ENCODE data around the gene RELT.
"Not testable (repeated sequence)": the region's sequence is repeated elsewhere in the genome, so short reads cannot be mapped to it uniquely, and the experiment has no call there.

The RELT gene

DNA sequence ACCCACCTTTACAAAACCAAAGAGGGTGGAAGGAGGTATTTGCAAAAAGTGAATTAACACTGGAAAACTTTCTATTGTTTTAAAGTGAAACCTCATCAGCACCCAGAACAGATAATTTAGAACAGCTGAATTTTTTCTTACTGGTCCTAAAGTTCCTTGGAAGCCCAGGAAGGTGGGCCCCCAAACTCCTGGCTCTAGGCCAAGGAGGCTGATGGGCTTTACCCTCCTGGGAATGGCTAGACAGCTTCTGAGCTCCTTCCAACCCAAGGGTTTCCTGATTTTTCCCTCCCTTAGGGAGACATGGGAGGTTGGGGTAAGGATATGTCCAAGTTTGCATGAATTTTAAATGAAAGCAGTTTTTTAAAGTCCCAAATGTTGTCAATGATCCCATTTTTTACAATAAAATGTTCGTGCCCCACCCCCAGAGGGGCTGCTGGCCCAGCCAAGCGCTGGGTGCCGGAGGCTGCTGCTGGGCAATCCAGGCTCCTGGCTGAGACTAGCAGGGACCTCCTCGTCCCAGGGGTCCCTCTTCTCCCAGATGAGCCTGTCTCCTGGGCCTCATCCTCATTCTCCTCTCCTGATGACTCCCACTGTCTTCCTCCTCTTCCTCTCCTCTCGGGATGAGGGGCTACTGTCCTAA is 28.4 kb downstream of the RELT start:
- DNase-seq: no peak

DNA sequence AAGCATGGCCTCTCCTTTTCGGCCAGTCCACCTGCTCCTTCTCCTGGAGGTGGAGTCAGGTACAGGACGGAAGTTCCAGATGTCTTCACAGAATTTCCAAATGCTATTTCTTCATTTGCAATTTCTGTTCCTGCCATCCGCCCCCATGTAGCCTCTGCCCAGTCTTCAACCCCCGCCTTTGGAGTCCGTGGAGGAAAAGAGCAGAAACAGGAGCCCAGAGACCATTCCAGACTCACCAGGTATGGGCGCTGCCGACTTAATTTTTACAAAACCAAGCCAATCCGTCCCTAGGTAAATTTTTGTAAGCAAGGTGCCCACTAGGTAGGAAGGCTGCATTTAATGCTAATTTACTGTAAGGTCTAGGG is 28.9 kb downstream of the RELT start:
- DNase-seq: no peak

GRCh38 chr11:73406131-73406530 is 29.9 kb downstream of the RELT start:
- DNase-seq: no peak

GRCh38 chr11:73406619-73407018 is 30.4 kb downstream of the RELT start:
- no peak for DNase-seq

- no peak for DNase-seq
Measured at GRCh38 chr11:73409431-73409830, 33.2 kb downstream of the RELT start.

GRCh38 chr11:73410627-73411026 is 34.4 kb downstream of the RELT start:
- DNase-seq: no peak

DNA sequence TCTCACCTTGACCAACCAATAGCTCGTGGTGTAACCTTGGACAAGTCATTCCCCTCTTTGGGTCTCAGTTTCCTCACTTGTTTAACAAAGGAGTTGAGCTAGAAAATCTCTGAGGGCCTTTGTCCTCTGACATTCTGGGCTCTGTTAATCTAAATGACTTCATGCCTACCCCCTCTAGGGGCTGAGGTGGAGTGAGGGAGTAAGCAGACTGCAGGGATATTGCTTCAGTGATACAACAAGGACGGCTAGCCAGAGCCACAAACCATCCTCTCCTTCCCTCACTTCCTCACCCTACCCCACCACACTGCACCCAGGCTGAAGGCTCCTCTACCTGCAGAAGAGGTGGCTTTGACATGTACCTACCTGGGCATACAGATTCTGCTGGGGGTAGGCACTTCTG is 34.8 kb downstream of the RELT start:
- DNase-seq: no peak

- no peak for DNase-seq
Measured at GRCh38 chr11:73412308-73412707, 36.1 kb downstream of the RELT start.

GRCh38 chr11:73413256-73413655 is 37.1 kb downstream of the RELT start:
- peak; percentile 90 to 95 for DNase-seq

- peak; percentile 89 to 97 for DNase-seq
Measured at GRCh38 chr11:73414977-73415651, 38.9 kb downstream of the RELT start.

GRCh38 chr11:73415854-73416615 is 39.8 kb downstream of the RELT start:
- no peak for DNase-seq

DNA sequence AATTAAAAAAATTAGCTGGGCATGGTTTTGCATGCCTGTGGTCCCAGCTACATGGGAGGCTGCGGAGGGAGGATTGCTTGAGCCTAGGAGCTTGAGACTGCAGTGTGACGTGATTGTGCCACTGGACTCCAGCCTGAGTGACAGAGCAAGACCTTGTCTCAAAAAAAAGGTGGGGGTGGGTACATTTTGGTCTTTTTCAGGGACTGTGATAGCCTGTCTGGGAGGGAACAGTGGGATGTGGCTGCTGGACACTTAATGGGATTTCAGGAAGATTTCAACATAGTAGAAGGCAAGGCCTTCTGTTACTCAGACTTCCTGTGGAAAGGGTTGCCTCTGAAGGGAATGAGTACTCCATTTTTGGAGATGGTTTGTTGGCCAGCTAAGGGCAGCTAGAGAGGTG is 40.6 kb downstream of the RELT start:
- DNase-seq: peak in 1 of 2 donors; percentile 41

DNA sequence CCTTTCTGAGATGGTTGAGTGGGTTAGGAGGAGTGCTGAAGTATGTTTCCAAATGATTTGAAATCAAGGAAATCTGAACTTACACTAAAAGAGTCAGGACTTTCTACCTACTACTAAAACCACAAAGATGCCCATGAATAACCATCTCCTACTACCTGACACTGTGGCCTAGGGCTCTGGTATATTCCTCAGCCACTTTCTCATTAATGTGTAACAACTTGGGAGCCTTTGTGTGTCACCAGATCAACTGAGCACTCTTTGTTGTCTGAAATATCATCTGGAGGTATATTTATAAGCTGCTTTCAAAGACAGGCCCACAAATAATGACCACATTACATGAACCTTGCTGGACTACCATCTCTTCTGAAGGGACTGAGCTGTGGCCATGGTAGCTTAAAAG is 43.9 kb downstream of the RELT start:
- no peak for DNase-seq

DNA sequence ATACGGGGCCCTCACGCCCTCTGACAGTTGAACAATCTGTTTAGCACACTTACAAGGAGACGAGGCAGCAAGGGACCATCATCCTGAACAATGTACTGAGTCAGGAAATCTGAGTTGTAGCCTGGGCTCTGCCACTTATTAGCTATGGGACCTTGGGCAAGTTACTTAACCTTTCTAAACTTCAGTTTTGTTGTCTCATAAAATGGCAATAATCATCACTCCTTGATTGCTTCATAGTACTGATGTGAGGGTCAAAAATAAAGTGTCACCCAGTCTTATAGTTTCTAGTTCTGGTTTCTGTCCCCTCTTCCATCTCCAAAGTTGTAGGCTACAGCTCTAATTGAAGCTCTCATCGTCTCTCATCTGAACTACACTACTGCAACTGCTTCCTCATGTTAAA is 46.7 kb downstream of the RELT start:
- DNase-seq: peak in 1 of 2 donors; percentile 32

DNA sequence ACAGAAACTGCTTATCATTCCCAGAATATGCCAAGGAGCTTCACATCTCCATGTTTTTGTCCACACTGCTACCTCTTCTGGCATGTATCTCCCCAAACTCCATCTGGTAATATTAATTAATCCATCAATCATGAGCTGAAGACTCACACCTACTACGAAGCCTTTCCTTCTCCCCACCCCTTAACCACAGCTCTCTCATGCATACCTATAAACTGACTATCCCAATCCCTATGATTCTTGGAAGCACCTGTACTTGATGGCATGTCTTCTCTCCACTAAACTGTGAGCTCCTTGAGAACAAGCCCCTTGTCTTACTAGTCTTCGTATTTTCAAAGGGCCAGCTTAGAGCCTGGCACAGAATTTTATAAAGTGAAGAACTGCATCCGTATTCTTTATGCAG is 47.3 kb downstream of the RELT start:
- no peak for DNase-seq

GRCh38 chr11:73425108-73425507 is 48.9 kb downstream of the RELT start:
- DNase-seq: peak; percentile 96 to 100

GRCh38 chr11:73426219-73426850 is 50.1 kb downstream of the RELT start:
- no peak for DNase-seq

- no peak for DNase-seq
Measured at GRCh38 chr11:73428227-73428626, 52.0 kb downstream of the RELT start.

GRCh38 chr11:73428699-73429098 is 52.5 kb downstream of the RELT start:
- DNase-seq: no peak

DNA sequence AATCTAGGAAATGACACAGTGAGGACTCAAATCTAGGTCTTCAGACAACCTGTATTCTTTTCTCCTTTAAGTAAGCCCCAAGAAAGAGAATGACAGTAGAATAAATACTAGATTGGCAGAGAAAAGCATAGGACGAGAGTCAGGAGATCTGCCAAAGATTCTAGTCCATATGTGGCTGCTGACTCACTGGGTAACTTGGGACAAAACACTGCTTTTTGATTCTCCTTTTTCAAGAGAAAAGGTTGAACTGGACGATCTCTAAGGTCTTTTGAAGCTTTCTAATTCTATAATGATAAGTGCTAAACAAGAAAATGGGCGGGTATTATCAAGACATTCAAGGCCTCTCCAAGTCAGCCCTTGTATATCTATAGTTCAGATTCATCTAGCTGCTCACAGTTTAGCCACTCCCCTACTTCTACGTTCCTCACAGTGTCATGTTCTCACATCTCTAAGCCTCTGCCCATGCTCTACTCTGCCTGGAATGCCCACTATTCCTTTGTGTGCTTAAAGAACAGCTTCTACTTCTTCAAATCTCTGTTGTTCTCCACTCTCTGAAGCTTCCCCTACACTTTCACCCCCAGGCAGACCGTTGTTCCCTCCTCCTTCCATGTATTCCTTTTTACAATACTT is 53.0 kb downstream of the RELT start:
- DNase-seq: peak; percentile 58 to 67

DNA sequence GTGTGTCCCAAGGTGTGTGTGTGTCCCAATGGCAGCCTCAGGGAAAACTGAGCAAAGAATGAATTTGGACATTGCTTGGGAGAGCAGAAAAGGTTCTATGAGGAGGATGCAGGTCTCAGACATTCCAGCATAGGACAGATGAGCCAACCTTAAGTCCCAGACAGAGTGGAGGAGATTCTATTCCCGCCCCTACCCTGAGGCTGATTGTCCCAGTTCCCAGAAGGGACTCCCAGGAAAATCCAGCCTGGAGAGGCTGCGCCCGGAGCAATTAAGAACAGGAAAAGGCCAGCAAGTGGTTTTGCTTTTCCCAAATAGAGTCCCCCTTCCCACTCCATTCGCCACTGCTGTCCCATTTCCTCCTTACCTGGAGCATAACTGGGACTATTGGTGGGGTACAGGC is 54.1 kb downstream of the RELT start:
- DNase-seq: no peak

DNA sequence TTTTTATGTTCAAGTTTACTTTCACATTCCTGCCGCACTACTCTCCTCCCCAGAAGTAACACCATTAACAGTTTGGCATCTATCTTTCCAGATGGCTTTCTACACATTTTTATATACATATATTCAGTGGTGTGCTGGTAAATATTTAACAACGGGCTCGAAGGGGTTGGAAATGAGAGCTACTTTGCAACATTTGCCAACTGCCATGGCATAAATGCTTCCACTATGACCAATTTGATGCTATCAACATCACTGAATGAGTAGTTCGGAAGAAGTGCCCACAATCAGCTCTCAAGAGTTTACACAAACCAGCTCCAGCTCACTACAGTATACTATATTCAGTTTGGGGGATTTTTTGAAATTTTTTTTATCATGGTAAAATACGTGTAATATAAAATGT is 55.2 kb downstream of the RELT start:
- DNase-seq: no peak

DNA sequence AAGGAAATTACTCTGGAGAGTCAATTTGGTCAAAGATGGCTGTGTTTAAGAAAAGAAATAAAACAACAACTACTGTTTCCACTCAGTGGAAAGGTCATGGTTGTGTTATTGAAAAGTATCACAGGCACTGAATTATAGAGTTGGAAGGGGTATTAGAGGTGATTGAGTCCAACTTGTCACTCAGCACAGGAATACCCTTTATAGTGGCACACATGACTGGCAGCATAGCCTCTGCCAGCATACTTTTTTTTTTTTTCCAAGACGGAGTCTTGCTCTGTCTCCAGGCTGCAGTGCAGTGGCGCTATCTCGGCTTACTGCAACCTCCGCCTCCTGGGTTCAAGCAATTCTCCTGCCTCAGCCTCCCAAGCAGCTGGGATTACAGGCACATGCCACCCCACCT is 60.7 kb downstream of the RELT start:
- not testable (repeated sequence) for DNase-seq

Measured in inflammatory macrophage treated with lipopolysaccharide for 1 hour (primary cell).